GM11168 (cell line): ENCODE data around the gene P3H3.
"Not testable (repeated sequence)": the region's sequence is repeated elsewhere in the genome, so short reads cannot be mapped to it uniquely, and the experiment has no call there.

ENCODE experiments used
- in situ Hi-C: fragments of 300-500 bp; cut with MboI; formaldehyde crosslinking; loops from one replicate; pipeline ENCODE4 v1.12.0; 2022; ENCODE audit warnings: low sequenced_read_pairs; ENCODE audit not compliant: unreplicated experiment

The P3H3 gene

GRCh38 chr12:6886206-6886999 lies 58.2 kb downstream of the P3H3 start:
- in situ Hi-C loops = not testable (repeated sequence)

DNA sequence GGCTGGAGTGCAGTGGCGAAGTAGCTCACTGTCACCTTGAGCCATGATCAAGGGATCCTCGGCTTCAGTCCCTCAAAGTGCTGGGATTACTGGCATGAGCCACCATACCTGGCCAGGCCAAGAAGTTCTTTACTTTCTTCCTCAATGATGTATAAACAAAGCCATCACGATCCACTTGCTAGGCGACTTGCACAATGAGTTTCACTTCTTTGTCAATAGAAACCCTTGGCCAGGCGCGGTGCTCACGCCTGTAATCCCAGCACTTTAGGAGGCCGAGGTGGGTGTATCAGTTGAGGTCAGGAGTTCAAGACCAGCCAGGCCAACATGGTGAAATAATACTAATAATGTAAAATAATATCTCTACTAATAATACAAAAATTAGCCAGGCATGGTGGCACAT lies 59.3 kb downstream of the P3H3 start:
- in situ Hi-C loops = no loop called here

DNA sequence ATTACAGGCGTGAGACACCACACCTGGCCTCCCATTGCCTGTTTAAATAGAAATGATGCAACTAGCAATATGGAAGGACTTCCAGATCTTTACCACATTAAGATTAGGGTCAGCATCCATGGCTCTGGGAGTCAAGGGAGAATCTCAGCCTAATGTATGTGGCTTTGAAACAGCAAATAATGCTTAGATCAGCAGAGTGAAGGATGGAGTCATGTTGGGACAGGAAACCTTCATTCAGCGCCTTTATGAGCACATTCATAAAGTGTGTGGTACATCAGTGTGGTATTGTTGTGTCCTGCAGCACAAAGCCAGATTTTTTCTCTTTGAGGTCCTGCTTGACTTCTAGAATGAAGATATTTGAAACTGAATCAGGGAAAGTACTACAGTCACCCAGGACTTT lies 60.2 kb downstream of the P3H3 start:
- in situ Hi-C loops = no loop called here

GRCh38 chr12:6888794-6889193 lies 60.6 kb downstream of the P3H3 start:
- in situ Hi-C loops = not testable (repeated sequence)
